A549 (cell line): ENCODE measurements around the gene NEUROG1. TPM values are rescaled to one million over a fixed set of nuclear protein-coding genes. Genes with fewer than 3 reads are reported as not detected.

Experiments used
- ATAC-seq, 2 experiments: fragments of 200-7000 bp in 1 of 2; fragments of >200 bp in 1 of 2; cut with Nextera tagmentation in 1 of 2; cut with Tn5 transposase in 1 of 2; 3 replicates each; pipeline versions ENCODE4 v1.8.0 to v1.9.1; 2018 to 2020; ENCODE audit warnings: mild to moderate bottlenecking in 1 of 2, moderate library complexity in 1 of 2
- CTCF ChIA-PET: fragments of 300-600 bp; sonication (Branson Sonifier 250); formaldehyde crosslinking; extraction: SDS; loops from one replicate; lab custom pipeline; 2021; ENCODE audit warnings: antibody characterized with exemption, inconsistent platforms; lab: Yijun Ruan, JAX
- POLR2A ChIA-PET: fragments of 350-600 bp; formaldehyde crosslinking; extraction: SDS; loops from one replicate; lab custom pipeline; 2021; ENCODE audit warnings: antibody characterized with exemption, inconsistent platforms; lab: Yijun Ruan, JAX
- DNase-seq, 2 experiments: peaks; one replicate each; pipeline versions ENCODE4 v3.0.0 to v3.0.0-alpha.2; 2011 to 2016; ENCODE audit warnings: low read depth in 1 of 2, low spot score in 1 of 2
- FAIRE-seq: peaks from 2 replicates; lab custom pipeline; 2011; peaks lifted over from hg19 to GRCh38; lab: Jason Lieb, UNC
- H3K27ac ChIP-seq, 2 experiments: fragments of >200 bp; sonication (Bioruptor Twin); formaldehyde crosslinking; 3 replicates each; pipeline ENCODE4 v1.5.1; 2016 to 2017
- H3K4me1 ChIP-seq: fragments of >200 bp; sonication (Bioruptor Twin); formaldehyde crosslinking; 3 replicates; pipeline ENCODE4 v1.6.1; 2016
- H3K4me2 ChIP-seq: fragments of >200 bp; sonication (Bioruptor Twin); formaldehyde crosslinking; 3 replicates; pipeline ENCODE4 v1.6.1; 2016
- H3K4me3 ChIP-seq: fragments of >200 bp; sonication (Bioruptor Twin); formaldehyde crosslinking; 3 replicates; pipeline ENCODE4 v1.5.1; 2016
- H3K9me3 ChIP-seq: fragments of >200 bp; sonication (Bioruptor Twin); formaldehyde crosslinking; 3 replicates; pipeline ENCODE4 v1.6.1; 2016
- EHMT2 ChIP-seq: fragments of 200-600 bp; sonication (generic); IDR thresholded peaks from 2 replicates; pipeline ENCODE4 v1.6.1; 2016; ENCODE audit warnings: antibody characterized with exemption, low read depth, mild to moderate bottlenecking, moderate library complexity
- ELK1 ChIP-seq: fragments of 150-350 bp; IDR thresholded peaks from 2 replicates; pipeline ENCODE4 v1.6.1; 2014; ENCODE audit warnings: low read depth, mild to moderate bottlenecking, low read length
- EP300 ChIP-seq, 2 experiments: fragments of >200 bp; sonication (Bioruptor Twin); formaldehyde crosslinking; IDR thresholded peaks; 2 replicates in 1 of 2; 3 replicates in 1 of 2; pipeline ENCODE4 v1.6.1; 2016 to 2017
- ESRRA ChIP-seq: fragments of 150-350 bp; IDR thresholded peaks from 2 replicates; pipeline ENCODE4 v1.6.1; 2014; ENCODE audit warnings: mild to moderate bottlenecking, low read length, borderline replicate concordance
- FOSL2 ChIP-seq, 2 experiments: fragments of 450-650 bp in 1 of 2; fragments of >200 bp in 1 of 2; sonication (Bioruptor Twin) in 1 of 2; formaldehyde crosslinking; IDR thresholded peaks; 2 replicates each; pipeline versions ENCODE4 v1.5.0 to v1.6.1; 2016 to 2020; ENCODE audit warnings: mild to moderate bottlenecking in 1 of 2, moderate library complexity in 1 of 2
- GATA3 ChIP-seq: IDR thresholded peaks from 2 replicates; pipeline ENCODE4 v1.6.1; 2012; ENCODE audit warnings: borderline replicate concordance
- JUNB ChIP-seq: fragments of >200 bp; sonication (Bioruptor Twin); formaldehyde crosslinking; IDR thresholded peaks from 2 replicates; pipeline ENCODE4 v1.6.1; 2016
- KDM1A ChIP-seq: fragments of 200-600 bp; sonication (generic); IDR thresholded peaks from 2 replicates; pipeline ENCODE4 v1.6.1; 2016; ENCODE audit warnings: low read depth, mild to moderate bottlenecking
- KDM5A ChIP-seq: fragments of 200-600 bp; sonication (generic); IDR thresholded peaks from 2 replicates; pipeline ENCODE4 v1.6.1; 2016; ENCODE audit warnings: antibody characterized with exemption, mild to moderate bottlenecking
- MAFK ChIP-seq: fragments of 450-650 bp; IDR thresholded peaks from 2 replicates; pipeline ENCODE4 v1.6.1; 2014; ENCODE audit not compliant: partially characterized antibody
- MAZ ChIP-seq: fragments of 150-350 bp; IDR thresholded peaks from 2 replicates; pipeline ENCODE4 v1.6.1; 2014; ENCODE audit warnings: antibody characterized with exemption, low read depth, low read length, borderline replicate concordance
- MYC ChIP-seq: IDR thresholded peaks from 2 replicates; pipeline ENCODE4 v1.6.1; 2012; ENCODE audit warnings: mild to moderate bottlenecking, inconsistent platforms, low read length, improper control_type of control experiment, borderline replicate concordance
- NFE2L2 ChIP-seq: fragments of 150-350 bp; conservative IDR thresholded peaks from 2 replicates; pipeline ENCODE4 v1.6.1; 2014; ENCODE audit warnings: low read length
- POLR2A ChIP-seq: IDR thresholded peaks from 2 replicates; pipeline ENCODE4 v1.6.1; 2012; ENCODE audit warnings: mild to moderate bottlenecking, low read length
- RARB ChIP-seq: fragments of 250-450 bp; sonication (Bioruptor Pico); IDR thresholded peaks from 2 replicates; pipeline ENCODE4 v1.8.0; 2021; ENCODE audit warnings: mild to moderate bottlenecking, moderate library complexity
- RFX5 ChIP-seq: fragments of 450-650 bp; IDR thresholded peaks from 2 replicates; pipeline ENCODE4 v1.7.1; 2014; ENCODE audit warnings: antibody characterized with exemption, mild to moderate bottlenecking, moderate library complexity
- SREBF2 ChIP-seq: fragments of 450-650 bp; IDR thresholded peaks from 2 replicates; pipeline ENCODE4 v1.6.1; 2014; ENCODE audit warnings: mild to moderate bottlenecking, moderate library complexity
- TFCP2L1 ChIP-seq: fragments of 250-450 bp; sonication (Bioruptor Pico); IDR thresholded peaks from 2 replicates; pipeline ENCODE4 v1.5.0; 2021; ENCODE audit warnings: mild to moderate bottlenecking
- ZSCAN20 ChIP-seq: fragments of 250-450 bp; sonication (Bioruptor Pico); IDR thresholded peaks from 2 replicates; pipeline ENCODE4 v1.8.0; 2022; ENCODE audit warnings: mild to moderate bottlenecking, moderate library complexity
- WGBS: methylation state at CpG from one replicate; pipeline ENCODE4 v1.1.6; 2017; ENCODE audit errors: missing lambda C conversion rate; 5-methylcytosine and 5-hydroxymethylcytosine counted together
- polyA plus RNA-seq, 4 experiments: library from polyadenylated mRNA; depleted of rRNA in 3 of 4; stranded (reverse); fragments of >200 nt; fragmentation: RNase III in 1 of 4; extraction: RNeasy Plus Mini Kit Qiagen cat#74134 plus additional on column Dnase treatment in 1 of 4; gene quantifications; 2 replicates in 3 of 4; 3 replicates in 1 of 4; pipeline ENCODE4 v1.2.3, GENCODE V29; 2011 to 2017
- TF ChIP-seq, protein P1 (sequence below): fragments of 250-450 bp; sonication (Bioruptor Pico); IDR thresholded peaks from 2 replicates; pipeline ENCODE4 v1.5.0; 2020; ENCODE audit warnings: low read depth, mild to moderate bottlenecking, moderate library complexity
- TF ChIP-seq, protein P2 (sequence below): IDR thresholded peaks from 2 replicates; pipeline ENCODE4 v1.6.1; 2012; ENCODE audit warnings: low read depth, borderline replicate concordance

NEUROG1 gene
- polyA plus RNA-seq, 2 of the 4 experiments (the other 2 are of a cell fraction), result not detected

DNA sequence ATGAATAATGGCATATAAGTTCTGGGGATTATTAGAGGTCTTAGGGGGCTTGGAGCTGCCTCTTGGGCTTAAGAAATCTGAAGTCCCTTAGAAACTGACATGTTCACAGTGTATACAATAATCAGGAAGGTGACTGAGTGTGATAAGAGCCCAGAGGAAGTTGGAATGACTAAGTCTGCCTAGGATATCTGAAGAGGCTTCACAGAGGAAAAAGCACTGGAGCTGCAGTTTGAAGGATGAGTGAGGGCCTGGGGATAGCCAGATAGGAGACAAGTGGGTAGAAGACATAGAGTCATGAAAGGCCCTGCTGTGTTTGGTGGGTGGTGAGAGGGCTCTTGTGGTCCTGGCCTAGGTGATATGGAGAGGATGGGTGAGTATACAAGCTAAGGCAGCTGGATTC lies 8.8 kb downstream of the NEUROG1 start (continued):
- TF ChIP-seq, protein P1, sequence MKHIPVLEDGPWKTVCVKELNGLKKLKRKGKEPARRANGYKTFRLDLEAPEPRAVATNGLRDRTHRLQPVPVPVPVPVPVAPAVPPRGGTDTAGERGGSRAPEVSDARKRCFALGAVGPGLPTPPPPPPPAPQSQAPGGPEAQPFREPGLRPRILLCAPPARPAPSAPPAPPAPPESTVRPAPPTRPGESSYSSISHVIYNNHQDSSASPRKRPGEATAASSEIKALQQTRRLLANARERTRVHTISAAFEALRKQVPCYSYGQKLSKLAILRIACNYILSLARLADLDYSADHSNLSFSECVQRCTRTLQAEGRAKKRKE (CRISPR knock-in tag), result no peak
- TF ChIP-seq ELK1 (no peak), NFE2L2 (no peak), RFX5 (no peak)
- TF ChIP-seq, all 56 proteins: peak for 0

DNA sequence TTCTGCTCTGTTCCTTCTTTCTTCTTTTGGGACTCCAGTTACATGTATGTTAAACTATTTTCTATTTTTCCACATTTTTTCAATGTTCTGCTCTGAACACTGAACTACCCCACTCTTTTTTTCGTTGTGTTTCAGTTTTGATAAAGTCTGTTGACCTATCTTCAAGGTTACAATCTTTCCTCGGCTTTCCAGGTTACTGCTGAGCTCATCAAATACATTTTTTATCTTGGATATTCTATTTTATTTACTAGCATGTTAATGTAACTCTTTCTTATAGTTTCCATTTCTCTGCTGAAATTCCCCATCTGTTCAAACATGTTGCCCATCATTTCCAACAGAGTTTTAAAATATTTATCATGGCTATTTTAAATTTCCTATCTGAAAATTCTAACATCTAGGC lies 13.8 kb downstream of the NEUROG1 start:
- POLR2A ChIA-PET, result no interaction called here

GRCh38 chr5:135517631-135518030 lies 18.1 kb downstream of the NEUROG1 start:
- 33% methylated on average over 4 of the region's 4 CpGs for WGBS
- ChIA-PET CTCF (interaction anchor here (1.0 to 1.3 kb wide), 5 partner anchors 9 to 1252 kb away, joined by 3 to 4 read pairs (median 3); no protein-coding TSS in a partner anchor), POLR2A (no interaction called here)
- Histone ChIP-seq H3K4me3 (no peak overlapping the region), H3K9me3 (peaks cover 9% of the 10 kb centered on the region; the same call in 1 of the 3 replicates), H3K27ac (no peak overlapping the region), H3K4me1 (no peaks in the 10 kb centered on the region), H3K4me2 (no peak overlapping the region)
- ATAC-seq (no peak), FAIRE-seq (no peak), DNase-seq (no peak)
- no peak for TF ChIP-seq ELK1
- TF ChIP-seq RFX5, result no peak
- no peak for TF ChIP-seq TFCP2L1 (CRISPR knock-in tag)
- TF ChIP-seq MAZ, result no peak
- TF ChIP-seq MYC, result no peak
- no peak for TF ChIP-seq KDM5A

More for the DNA sequence above, 13.8 kb downstream of the NEUROG1 start:
- Histone ChIP-seq H3K4me3 (no peak overlapping the region), H3K9me3 (peaks cover 12% of the 10 kb centered on the region; the same call in 1 of the 3 replicates), H3K4me2 (no peak overlapping the region), H3K27ac (no peak overlapping the region), H3K4me1 (no peaks in the 10 kb centered on the region)
- CTCF ChIA-PET, result interaction anchor here (4.1 kb wide), 1 partner anchor 56 kb away, joined by 15 read pairs; no protein-coding TSS in a partner anchor
- no peak for DNase-seq
- FAIRE-seq, result no peak
- WGBS, result 3% methylated on average over 2 of the region's 2 CpGs
- no peak for ATAC-seq
- TF ChIP-seq MAFK (peak; percentile 58), FOSL2 (IDR thresholded peaks at IDR 0.05) (no peak), FOSL2 (CRISPR knock-in tag; IDR thresholded peaks at IDR 0.05) (no peak)

GRCh38 chr5:135514116-135514515 lies 21.6 kb downstream of the NEUROG1 start:
- no peak overlapping the region for H3K4me2 ChIP-seq
- H3K4me3 ChIP-seq, result no peak overlapping the region
- no peaks in the 10 kb centered on the region for H3K4me1 ChIP-seq
- TF ChIP-seq POLR2A (no peak), EHMT2 (no peak), ELK1 (no peak), SREBF2 (no peak), ESRRA (no peak), RFX5 (no peak), GATA3 (no peak), RARB (CRISPR knock-in tag) (no peak), TFCP2L1 (CRISPR knock-in tag) (no peak), FOSL2 (IDR thresholded peaks at IDR 0.05) (no peak), FOSL2 (CRISPR knock-in tag; IDR thresholded peaks at IDR 0.05) (no peak), KDM1A (no peak), NFE2L2 (no peak), JUNB (no peak), ZSCAN20 (CRISPR knock-in tag) (no peak), EP300 (IDR thresholded peaks at IDR 0.05) (no peak), MAFK (no peak)
- TF ChIP-seq, protein P1 (CRISPR knock-in tag), result no peak
- TF ChIP-seq, protein P2, sequence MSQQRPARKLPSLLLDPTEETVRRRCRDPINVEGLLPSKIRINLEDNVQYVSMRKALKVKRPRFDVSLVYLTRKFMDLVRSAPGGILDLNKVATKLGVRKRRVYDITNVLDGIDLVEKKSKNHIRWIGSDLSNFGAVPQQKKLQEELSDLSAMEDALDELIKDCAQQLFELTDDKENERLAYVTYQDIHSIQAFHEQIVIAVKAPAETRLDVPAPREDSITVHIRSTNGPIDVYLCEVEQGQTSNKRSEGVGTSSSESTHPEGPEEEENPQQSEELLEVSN, result no peak
- TF ChIP-seq, all 56 proteins: peak for 0
- peaks cover 8% of the 10 kb centered on the region; the same call in 1 of the 3 replicates for H3K9me3 ChIP-seq
- ATAC-seq, result no peak
- ChIA-PET CTCF (interaction anchor here (0.7 to 1.8 kb wide), 4 partner anchors 23 to 48 kb away, joined by 3 to 6 read pairs (median 4); no protein-coding TSS in a partner anchor), POLR2A (no interaction called here)
- H3K27ac ChIP-seq, result no peak overlapping the region
- WGBS, result 88% methylated on average over 3 of the region's 3 CpGs
- FAIRE-seq, result no peak
- no peak for DNase-seq
